ENCODE measurements around the gene SLC35F6.

The SLC35F6 gene

GRCh38 chr2:26776195-26776800 is 12.2 kb downstream of the SLC35F6 start:
- peaks cover 5% of the 10 kb centered on the region for H3K4me1 ChIP-seq (ENCODE audit: insufficient read depth, insufficient read length)
- TF ChIP-seq SUZ12 (IDR thresholded peaks at IDR 0.05; ENCODE audit: extremely low read depth, insufficient read depth, insufficient read length) (no peak), ZNF274 (IDR thresholded peaks at IDR 0.05; ENCODE audit: low read depth, low read length) (no peak), YY1 (IDR thresholded peaks at IDR 0.05; ENCODE audit: insufficient read depth, insufficient read length) (no peak)
- DNase-seq (ENCODE audit: low read depth, low spot score): no peak
- H3K4me3 ChIP-seq (ENCODE audit: insufficient read length, low read depth): no peak overlapping the region
- H3K36me3 ChIP-seq (ENCODE audit: insufficient read depth, insufficient read length, low read length): peaks cover 78% of the 10 kb centered on the region
- H3K27me3 ChIP-seq (ENCODE audit: insufficient read depth, insufficient read length): no peaks in the 10 kb centered on the region
- H3K9me3 ChIP-seq (ENCODE audit: insufficient read depth, low read length): no peaks in the 10 kb centered on the region
- H3K9ac ChIP-seq (ENCODE audit: insufficient read length, low read depth): no peak overlapping the region

GRCh38 chr2:26778098-26778497 is 14.0 kb downstream of the SLC35F6 start:
- TF ChIP-seq YY1 (IDR thresholded peaks at IDR 0.05; ENCODE audit: insufficient read depth, insufficient read length) (no peak), SUZ12 (IDR thresholded peaks at IDR 0.05; ENCODE audit: extremely low read depth, insufficient read depth, insufficient read length) (no peak), ZNF274 (IDR thresholded peaks at IDR 0.05; ENCODE audit: low read depth, low read length) (no peak)
- peaks cover 5% of the 10 kb centered on the region for H3K4me1 ChIP-seq (ENCODE audit: insufficient read depth, insufficient read length)
- no peaks in the 10 kb centered on the region for H3K9me3 ChIP-seq (ENCODE audit: insufficient read depth, low read length)
- H3K9ac ChIP-seq (ENCODE audit: insufficient read length, low read depth): no peak overlapping the region
- H3K36me3 ChIP-seq (ENCODE audit: insufficient read depth, insufficient read length, low read length): peaks cover 71% of the 10 kb centered on the region
- H3K4me3 ChIP-seq (ENCODE audit: insufficient read length, low read depth): no peak overlapping the region
- no peak for DNase-seq (ENCODE audit: low read depth, low spot score)
- no peaks in the 10 kb centered on the region for H3K27me3 ChIP-seq (ENCODE audit: insufficient read depth, insufficient read length)

GRCh38 chr2:26778507-26778906 is 14.4 kb downstream of the SLC35F6 start:
- Histone ChIP-seq H3K4me3 (ENCODE audit: insufficient read length, low read depth) (no peak overlapping the region), H3K9ac (ENCODE audit: insufficient read length, low read depth) (no peak overlapping the region), H3K9me3 (ENCODE audit: insufficient read depth, low read length) (no peaks in the 10 kb centered on the region), H3K36me3 (ENCODE audit: insufficient read depth, insufficient read length, low read length) (peaks cover 71% of the 10 kb centered on the region), H3K4me1 (ENCODE audit: insufficient read depth, insufficient read length) (peaks cover 5% of the 10 kb centered on the region), H3K27me3 (ENCODE audit: insufficient read depth, insufficient read length) (no peaks in the 10 kb centered on the region)
- TF ChIP-seq YY1 (IDR thresholded peaks at IDR 0.05; ENCODE audit: insufficient read depth, insufficient read length) (no peak), ZNF274 (IDR thresholded peaks at IDR 0.05; ENCODE audit: low read depth, low read length) (no peak), SUZ12 (IDR thresholded peaks at IDR 0.05; ENCODE audit: extremely low read depth, insufficient read depth, insufficient read length) (no peak)
- DNase-seq (ENCODE audit: low read depth, low spot score): no peak

GRCh38 chr2:26780203-26780760 is 16.2 kb downstream of the SLC35F6 start:
- Histone ChIP-seq H3K9ac (ENCODE audit: insufficient read length, low read depth) (no peak overlapping the region), H3K4me3 (ENCODE audit: insufficient read length, low read depth) (no peak overlapping the region), H3K36me3 (ENCODE audit: insufficient read depth, insufficient read length, low read length) (peaks cover 57% of the 10 kb centered on the region), H3K4me1 (ENCODE audit: insufficient read depth, insufficient read length) (peaks cover 5% of the 10 kb centered on the region), H3K27me3 (ENCODE audit: insufficient read depth, insufficient read length) (no peaks in the 10 kb centered on the region), H3K9me3 (ENCODE audit: insufficient read depth, low read length) (no peaks in the 10 kb centered on the region)
- TF ChIP-seq SUZ12 (IDR thresholded peaks at IDR 0.05; ENCODE audit: extremely low read depth, insufficient read depth, insufficient read length) (no peak), ZNF274 (IDR thresholded peaks at IDR 0.05; ENCODE audit: low read depth, low read length) (no peak), YY1 (IDR thresholded peaks at IDR 0.05; ENCODE audit: insufficient read depth, insufficient read length) (no peak)
- no peak for DNase-seq (ENCODE audit: low read depth, low spot score)

GRCh38 chr2:26782876-26783704 is 19.0 kb downstream of the SLC35F6 start:
- no peak for TF ChIP-seq YY1 (IDR thresholded peaks at IDR 0.05; ENCODE audit: insufficient read depth, insufficient read length)
- TF ChIP-seq SUZ12 (IDR thresholded peaks at IDR 0.05; ENCODE audit: extremely low read depth, insufficient read depth, insufficient read length): no peak
- no peak for TF ChIP-seq ZNF274 (IDR thresholded peaks at IDR 0.05; ENCODE audit: low read depth, low read length)
- no peak overlapping the region for H3K4me3 ChIP-seq (ENCODE audit: insufficient read length, low read depth)
- H3K9me3 ChIP-seq (ENCODE audit: insufficient read depth, low read length): no peaks in the 10 kb centered on the region
- no peaks in the 10 kb centered on the region for H3K27me3 ChIP-seq (ENCODE audit: insufficient read depth, insufficient read length)
- peaks cover 1% of the 10 kb centered on the region for H3K4me1 ChIP-seq (ENCODE audit: insufficient read depth, insufficient read length)
- H3K36me3 ChIP-seq (ENCODE audit: insufficient read depth, insufficient read length, low read length): peaks cover 34% of the 10 kb centered on the region
- no peak for DNase-seq (ENCODE audit: low read depth, low spot score)
- H3K9ac ChIP-seq (ENCODE audit: insufficient read length, low read depth): no peak overlapping the region

- TF ChIP-seq YY1 (IDR thresholded peaks at IDR 0.05; ENCODE audit: insufficient read depth, insufficient read length) (no peak), SUZ12 (IDR thresholded peaks at IDR 0.05; ENCODE audit: extremely low read depth, insufficient read depth, insufficient read length) (no peak), ZNF274 (IDR thresholded peaks at IDR 0.05; ENCODE audit: low read depth, low read length) (no peak)
- Histone ChIP-seq H3K9me3 (ENCODE audit: insufficient read depth, low read length) (no peaks in the 10 kb centered on the region), H3K4me3 (ENCODE audit: insufficient read length, low read depth) (no peak overlapping the region), H3K4me1 (ENCODE audit: insufficient read depth, insufficient read length) (no peaks in the 10 kb centered on the region), H3K9ac (ENCODE audit: insufficient read length, low read depth) (no peak overlapping the region), H3K36me3 (ENCODE audit: insufficient read depth, insufficient read length, low read length) (peaks cover 37% of the 10 kb centered on the region), H3K27me3 (ENCODE audit: insufficient read depth, insufficient read length) (no peaks in the 10 kb centered on the region)
- DNase-seq (ENCODE audit: low read depth, low spot score): no peak
Observed at GRCh38 chr2:26784570-26785234, 20.6 kb downstream of the SLC35F6 start.
